Nucleus accumbens (tissue), 56 donors: ENCODE measurements around the gene PIK3C2B.
"Not testable (repeated sequence)": the region's sequence is repeated elsewhere in the genome, so short reads cannot be mapped to it uniquely, and the experiment has no call there.

Source experiments
- DNase-seq, 56 donors: peaks; one replicate each; lab custom pipeline; 2025; lab: John Stamatoyannopoulos, UW

The PIK3C2B gene

GRCh38 chr1:204509186-204509635 lies 14.6 kb upstream of the PIK3C2B start:
- no peak for DNase-seq

- DNase-seq = peak in 37 of 56 donors; percentile 4 to 63 (median 26)
Observed at GRCh38 chr1:204507317-204508105, 12.9 kb upstream of the PIK3C2B start.

- peak in 52 of 56 donors; percentile 27 to 94 (median 74) for DNase-seq
Observed at GRCh38 chr1:204506969-204507316, 12.3 kb upstream of the PIK3C2B start.

- peak in 48 of 56 donors; percentile 14 to 85 (median 49) for DNase-seq
Observed at GRCh38 chr1:204506201-204506968, 11.8 kb upstream of the PIK3C2B start.

GRCh38 chr1:204505674-204506200 lies 11.1 kb upstream of the PIK3C2B start:
- no peak for DNase-seq

GRCh38 chr1:204503913-204504519 lies 9.4 kb upstream of the PIK3C2B start:
- DNase-seq = no peak

- DNase-seq = peak in 2 of 56 donors; percentile 21 to 23
Observed at GRCh38 chr1:204503122-204503912, 8.7 kb upstream of the PIK3C2B start.

GRCh38 chr1:204502241-204502640 lies 7.6 kb upstream of the PIK3C2B start:
- no peak for DNase-seq

- DNase-seq = no peak
Observed at GRCh38 chr1:204499511-204500468, 5.2 kb upstream of the PIK3C2B start.

- DNase-seq = no peak
Observed at GRCh38 chr1:204498981-204499380, 4.4 kb upstream of the PIK3C2B start.

GRCh38 chr1:204495777-204496176 lies 1.2 kb upstream of the PIK3C2B start:
- DNase-seq = no peak

GRCh38 chr1:204495078-204495753 lies 611 bp upstream of the PIK3C2B start:
- DNase-seq = no peak

- peak in 38 of 56 donors; percentile 30 to 85 (median 65) for DNase-seq
Observed at GRCh38 chr1:204493984-204494280, 673 bp downstream of the PIK3C2B start.

GRCh38 chr1:204493145-204493983 lies 1.2 kb downstream of the PIK3C2B start:
- DNase-seq = peak in 28 of 56 donors; percentile 12 to 76 (median 46)

- no peak for DNase-seq
Observed at GRCh38 chr1:204491655-204492054, 3.0 kb downstream of the PIK3C2B start.

GRCh38 chr1:204487256-204487615 lies 7.4 kb downstream of the PIK3C2B start:
- DNase-seq = no peak

GRCh38 chr1:204486513-204487255 lies 7.9 kb downstream of the PIK3C2B start:
- DNase-seq = not testable (repeated sequence)
